ENCODE measurements around the gene SLC25A47.
"Not testable (repeated sequence)": the region's sequence is repeated elsewhere in the genome, so short reads cannot be mapped to it uniquely, and the experiment has no call there.

Gene SLC25A47

DNA sequence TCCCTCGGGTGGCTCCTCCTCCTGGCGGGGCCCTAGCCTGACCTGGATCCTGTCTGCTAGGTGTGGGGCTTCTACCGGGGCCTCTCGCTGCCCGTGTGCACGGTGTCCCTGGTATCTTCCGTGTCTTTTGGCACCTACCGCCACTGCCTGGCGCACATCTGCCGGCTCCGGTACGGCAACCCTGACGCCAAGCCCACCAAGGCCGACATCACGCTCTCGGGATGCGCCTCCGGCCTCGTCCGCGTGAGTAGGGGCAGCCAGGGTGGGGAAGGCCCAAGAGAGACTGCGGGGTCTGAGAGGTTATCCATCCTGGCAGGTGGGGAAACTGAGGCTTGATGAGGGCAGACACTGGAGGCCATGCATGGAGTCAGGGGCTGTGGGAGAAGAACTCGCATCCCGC is 4.0 kb downstream of the SLC25A47 start:
- DNase-seq (ENCODE audit: low read depth), result no peak

- DNase-seq (ENCODE audit: low read depth), result no peak
These were observed 5.5 kb downstream of the SLC25A47 start for GRCh38 chr14:100328495-100329163.

DNA sequence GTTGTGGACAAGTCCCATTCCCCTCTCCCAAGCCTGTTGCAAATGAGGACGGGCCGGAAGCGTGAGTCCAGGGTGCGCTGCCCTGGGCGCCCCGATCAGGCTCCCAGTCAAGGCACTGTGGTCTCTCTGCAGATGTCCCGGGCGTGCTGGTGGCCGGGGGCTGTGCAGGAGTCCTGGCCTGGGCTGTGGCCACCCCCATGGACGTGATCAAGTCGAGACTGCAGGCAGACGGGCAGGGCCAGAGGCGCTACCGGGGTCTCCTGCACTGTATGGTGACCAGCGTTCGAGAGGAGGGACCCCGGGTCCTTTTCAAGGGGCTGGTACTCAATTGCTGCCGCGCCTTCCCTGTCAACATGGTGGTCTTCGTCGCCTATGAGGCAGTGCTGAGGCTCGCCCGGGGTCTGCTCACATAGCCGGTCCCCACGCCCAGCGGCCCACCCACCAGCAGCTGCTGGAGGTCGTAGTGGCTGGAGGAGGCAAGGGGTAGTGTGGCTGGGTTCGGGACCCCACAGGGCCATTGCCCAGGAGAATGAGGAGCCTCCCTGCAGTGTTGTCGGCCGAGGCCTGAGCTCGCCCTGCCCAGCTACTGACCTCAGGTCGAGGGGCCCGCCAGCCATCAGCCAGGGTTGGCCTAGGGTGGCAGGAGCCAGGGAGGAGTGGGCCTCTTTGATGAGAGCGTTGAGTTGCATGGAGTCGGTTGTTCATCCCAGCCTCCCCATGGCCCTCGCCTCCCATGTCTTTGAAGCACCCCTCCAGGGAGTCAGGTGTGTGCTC is 6.3 kb downstream of the SLC25A47 start:
- DNase-seq (ENCODE audit: low read depth), result no peak

DNA sequence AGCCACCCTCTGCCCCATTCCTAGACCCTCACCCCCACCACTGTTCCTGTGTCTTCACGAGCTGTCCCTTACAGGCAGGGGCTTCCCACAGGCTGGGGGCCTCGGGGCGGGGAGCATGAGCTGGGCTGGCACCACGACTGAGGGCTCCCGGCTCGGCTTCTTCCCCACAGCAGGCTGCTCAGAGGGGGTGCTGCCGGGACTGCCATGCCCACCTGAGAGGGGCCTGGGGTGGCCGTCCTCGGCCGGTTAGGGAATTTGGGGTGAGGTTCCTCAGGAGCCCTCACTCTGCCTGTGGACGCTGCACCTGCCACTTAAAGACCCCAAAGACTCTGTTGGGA is 6.8 kb downstream of the SLC25A47 start:
- DNase-seq (ENCODE audit: low read depth), result no peak

DNA sequence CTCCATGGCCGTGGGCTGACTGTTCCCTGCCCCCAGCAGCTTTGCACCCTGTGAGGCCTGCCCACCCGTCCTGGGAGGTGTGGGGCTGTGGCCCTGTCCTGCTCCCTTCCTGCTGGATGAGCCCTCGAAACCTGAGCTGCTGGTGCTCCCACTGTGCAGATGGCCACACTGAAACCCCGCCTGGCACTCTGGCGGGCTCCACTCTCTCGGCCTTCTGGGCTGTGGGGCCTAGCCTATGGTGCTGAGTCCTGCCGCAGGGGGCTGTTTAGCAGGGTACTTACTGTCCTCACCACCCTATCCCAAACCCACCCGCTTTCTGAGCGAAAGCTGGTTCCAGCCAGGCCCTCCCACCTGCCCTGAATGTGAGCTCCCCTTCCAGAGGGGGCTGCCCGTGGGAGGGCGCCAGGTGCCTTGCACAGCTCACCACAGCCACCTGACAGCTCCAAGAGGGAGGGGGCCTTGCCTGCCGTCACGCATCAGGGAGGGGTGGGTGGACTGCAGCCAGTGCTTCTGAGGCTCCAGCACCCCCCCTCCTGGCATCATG is 7.3 kb downstream of the SLC25A47 start:
- DNase-seq (ENCODE audit: low read depth), result no peak

DNA sequence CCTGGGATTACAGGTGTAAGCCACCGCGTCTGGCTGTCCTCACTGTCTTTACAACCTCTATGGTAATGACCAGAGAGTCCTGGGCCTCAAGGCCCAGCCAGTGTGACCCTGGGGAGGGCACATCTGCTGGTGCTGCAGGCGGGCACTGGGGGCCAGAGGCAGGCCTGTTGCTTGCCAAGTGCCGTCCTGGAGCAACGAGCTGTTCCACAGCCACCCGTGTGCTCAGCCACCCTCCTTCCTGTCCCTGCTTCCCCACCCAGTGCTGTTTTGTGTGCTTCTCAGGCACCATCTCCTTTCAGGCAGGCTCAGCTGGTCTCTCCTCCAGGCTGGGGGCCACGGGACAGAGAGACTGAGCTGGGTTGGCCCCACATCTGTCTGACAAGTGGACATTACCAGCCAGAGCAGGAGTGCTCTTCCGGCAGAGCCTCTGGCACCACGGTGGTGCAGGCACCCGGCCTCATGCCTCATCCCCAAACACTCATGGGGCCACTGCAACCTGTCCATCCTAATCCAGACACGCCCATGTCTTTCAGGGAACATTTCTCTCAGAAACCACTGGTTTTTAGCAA is 9.0 kb downstream of the SLC25A47 start:
- DNase-seq (ENCODE audit: low read depth), result no peak

- DNase-seq (ENCODE audit: low read depth), result no peak
These were observed 9.7 kb downstream of the SLC25A47 start for GRCh38 chr14:100332797-100333196.

DNA sequence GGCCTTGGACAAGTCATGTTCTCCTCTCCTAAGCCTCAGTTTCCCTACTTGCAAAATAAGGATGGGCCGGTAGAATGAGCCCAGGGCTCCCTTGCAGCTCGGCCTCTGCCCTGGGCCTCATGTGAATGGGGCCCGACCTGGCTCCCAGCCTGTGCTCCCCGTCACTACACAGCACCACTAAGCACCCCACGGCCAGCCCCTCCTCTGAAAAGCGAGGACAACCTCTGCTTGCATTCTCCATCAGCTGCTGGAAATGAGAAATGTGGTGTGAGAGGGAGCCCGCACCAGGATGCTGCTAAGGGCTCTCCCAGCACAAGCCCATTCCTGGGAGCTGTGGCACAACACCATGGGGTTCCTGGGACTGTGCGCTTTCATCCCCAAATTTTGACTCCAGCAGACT is 10.2 kb downstream of the SLC25A47 start:
- no peak for DNase-seq (ENCODE audit: low read depth)

- DNase-seq (ENCODE audit: low read depth), result no peak
These were observed 10.7 kb downstream of the SLC25A47 start for GRCh38 chr14:100333827-100334226.

DNA sequence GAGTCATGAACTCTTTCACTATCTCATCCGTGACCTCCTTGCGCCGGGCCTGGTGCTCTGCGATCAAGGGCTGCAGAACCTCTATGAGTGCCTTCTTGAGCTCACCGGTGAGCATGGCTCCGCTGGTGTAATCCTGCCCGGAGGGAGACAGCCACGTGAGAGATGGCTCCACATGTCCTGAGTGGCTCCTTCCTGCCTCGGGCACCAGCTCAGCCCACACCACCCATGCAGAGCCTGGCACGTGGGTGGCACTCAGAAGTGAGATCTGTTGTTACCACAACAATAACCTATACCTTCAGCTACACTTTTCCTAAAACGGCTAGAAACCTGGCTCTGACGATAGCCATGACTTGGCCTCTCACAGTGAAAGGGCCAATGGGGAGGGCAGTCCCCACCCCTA is 11.8 kb downstream of the SLC25A47 start:
- no peak for DNase-seq (ENCODE audit: low read depth)

DNA sequence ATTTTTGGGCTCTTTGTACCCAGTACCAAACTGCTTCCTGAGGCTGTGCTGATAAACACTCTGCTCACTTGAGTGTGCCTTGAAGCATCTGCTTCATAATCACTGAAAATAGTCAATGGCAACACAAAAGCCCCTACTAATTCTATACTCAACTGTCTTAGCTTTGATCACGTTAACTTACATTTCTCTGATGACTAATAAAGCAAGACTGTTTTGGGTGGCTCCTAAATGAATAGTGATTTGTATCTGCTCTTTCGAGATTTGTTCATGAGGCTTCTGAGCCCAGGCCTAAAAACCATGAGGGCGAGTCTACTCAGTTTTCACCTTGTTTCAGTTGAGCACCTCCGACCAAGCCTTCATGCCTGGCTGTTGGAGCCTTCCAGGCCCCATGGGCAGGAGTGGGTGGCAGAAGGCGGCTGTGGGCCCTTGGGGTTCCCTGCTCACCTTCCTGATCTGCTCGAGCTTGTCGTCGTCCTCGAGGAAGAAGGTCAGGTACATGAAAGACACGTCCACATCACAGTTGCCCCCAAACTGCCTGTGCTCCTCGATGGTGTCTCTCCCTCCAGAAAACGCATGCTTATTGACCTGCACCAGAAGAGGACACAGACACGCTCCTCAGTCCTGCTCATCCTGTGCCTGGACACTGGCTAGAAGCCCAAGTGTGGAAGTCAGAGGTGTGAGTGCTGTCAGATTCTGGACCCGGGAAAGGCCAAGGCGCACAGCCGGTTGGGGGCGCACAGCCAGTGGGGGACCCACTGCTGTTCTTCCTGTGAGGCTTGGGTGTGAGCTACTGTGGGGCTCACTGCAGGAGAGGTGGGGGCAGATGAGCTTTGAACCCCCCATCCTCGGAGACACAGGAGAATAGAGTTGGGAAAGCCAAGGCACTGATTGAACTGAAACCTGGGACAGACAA is 13.7 kb downstream of the SLC25A47 start:
- DNase-seq (ENCODE audit: low read depth), result no peak

DNA sequence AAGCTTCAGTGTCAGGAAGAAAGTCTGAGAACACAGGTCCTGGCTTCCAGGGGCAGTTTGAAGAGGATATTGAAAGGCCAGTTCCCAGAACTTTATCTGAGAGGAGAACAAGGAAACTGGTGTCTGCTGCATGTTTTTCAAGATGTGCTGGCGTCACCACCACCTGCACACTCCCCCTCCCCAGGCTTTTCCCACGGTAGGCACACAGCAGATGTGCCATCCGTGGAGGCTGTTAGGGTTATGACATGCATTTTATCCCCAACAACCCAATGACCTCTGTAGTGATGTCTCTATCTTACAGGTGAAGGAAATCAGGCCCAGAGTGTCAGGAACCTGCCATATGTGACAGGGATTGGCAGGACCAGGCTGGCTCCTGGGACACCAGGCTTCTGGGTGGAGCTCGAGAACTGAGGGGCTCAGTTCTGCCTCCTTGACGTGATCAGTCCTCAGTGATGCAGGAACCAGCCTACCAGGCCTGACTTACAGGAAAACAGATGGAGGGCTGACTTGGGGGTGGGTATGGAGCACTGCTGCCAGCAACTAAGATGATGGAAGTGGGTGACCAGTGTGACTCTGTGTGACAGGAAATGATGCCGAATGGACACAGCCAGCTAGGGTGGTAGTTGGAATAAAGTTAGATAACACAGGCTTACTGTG is 16.8 kb downstream of the SLC25A47 start:
- no peak for DNase-seq (ENCODE audit: low read depth)

DNA sequence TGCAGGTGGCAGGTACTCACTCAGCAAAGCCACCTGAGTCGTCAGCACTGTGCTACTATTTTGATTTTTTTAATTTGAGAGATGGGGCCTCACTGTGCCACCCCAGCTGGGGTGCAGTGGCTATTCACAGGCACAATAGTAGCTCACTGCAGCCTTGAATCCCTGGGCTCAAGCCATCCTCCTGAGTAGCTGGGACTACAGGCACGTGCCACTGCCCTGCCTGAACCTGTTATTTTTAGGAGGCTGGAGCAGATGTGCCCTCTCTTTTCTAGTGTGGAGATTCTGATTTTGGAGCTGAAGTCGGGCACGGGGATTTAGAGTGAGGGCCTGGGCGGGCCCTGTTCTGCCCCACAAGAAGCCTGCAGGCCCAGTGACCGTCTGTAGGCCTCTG is 17.3 kb downstream of the SLC25A47 start:
- DNase-seq (ENCODE audit: low read depth), result no peak

DNA sequence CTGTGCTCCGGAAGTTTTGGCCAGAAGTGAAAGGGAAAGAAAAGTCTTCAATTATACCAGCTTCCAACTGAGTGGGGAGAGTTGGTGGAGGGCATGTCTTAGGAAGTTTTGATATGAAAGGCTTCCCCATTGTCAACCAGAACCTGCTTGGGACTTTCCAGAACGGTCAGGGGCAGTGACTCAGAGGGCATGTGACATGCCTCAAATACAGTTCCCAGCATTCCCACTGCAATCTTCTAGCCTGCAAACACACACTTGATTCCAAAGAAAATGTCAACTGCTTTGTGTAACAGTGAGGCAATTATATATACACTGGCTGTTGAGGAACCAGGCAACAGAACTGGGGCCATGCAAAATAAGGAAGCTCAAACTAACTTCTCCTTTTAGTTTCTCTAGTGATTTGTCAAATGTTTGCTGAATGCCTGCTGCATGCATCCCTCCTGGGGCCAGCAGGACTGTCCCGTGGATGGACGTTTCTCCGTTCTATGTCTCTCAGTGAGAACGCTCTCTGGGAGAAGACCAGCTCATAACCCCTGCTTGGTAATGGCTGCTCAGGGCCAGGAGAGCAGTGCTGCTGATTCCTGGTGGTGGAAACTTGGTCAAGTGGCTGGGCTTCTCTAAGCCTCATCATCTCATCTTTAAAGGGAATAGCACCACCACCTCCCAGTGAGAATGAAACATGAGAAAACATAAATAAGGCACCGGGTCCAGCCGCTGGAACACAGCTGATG is 18.3 kb downstream of the SLC25A47 start:
- no peak for DNase-seq (ENCODE audit: low read depth)

DNA sequence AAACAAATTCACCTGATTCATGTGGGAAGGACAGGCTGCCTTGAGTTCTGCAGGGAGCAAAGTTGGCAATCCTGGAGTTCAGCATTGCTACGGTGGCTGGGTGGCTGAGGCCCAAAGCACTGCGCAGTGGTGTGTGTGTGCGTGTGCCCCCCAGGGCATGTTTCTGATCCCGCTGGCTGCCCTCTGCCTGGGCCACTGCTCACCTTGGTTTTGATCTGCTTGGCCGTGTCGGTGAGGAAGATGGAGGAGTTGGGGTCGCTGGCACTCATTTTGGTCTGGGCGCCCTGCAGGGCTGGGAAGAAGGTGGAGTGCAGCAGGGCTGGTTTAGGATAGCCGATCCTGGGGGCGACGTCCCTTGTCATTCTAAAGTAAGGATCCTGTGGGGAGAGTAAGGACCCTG is 19.1 kb downstream of the SLC25A47 start:
- no peak for DNase-seq (ENCODE audit: low read depth)

DNA sequence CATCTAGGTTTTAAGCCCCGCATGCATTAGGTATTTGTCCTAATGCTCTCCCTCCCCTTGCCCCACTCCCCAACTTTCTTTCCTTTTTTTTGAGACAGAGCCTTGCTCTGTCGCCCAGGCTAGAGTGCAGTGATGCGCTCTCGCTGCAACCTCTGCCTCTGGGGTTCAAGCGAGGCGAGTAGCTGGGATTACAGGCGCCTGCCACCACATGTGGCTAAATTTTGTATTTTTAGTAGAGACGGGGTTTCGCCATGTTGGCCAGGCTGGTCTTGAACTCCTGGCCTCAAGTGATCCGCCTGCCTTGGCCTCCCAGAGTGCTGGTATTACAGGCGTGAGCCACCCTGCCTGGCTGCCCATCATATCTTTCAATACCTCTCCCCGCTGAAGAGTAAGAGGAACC is 19.7 kb downstream of the SLC25A47 start:
- not testable (repeated sequence) for DNase-seq (ENCODE audit: low read depth)

GRCh38 chr14:100344657-100345056 is 21.5 kb downstream of the SLC25A47 start:
- not testable (repeated sequence) for DNase-seq (ENCODE audit: low read depth)

GRCh38 chr14:100345711-100346110 is 22.6 kb downstream of the SLC25A47 start:
- DNase-seq (ENCODE audit: low read depth), result no peak

- no peak for DNase-seq (ENCODE audit: low read depth)
These were observed 23.4 kb downstream of the SLC25A47 start for GRCh38 chr14:100346306-100347091.

DNA sequence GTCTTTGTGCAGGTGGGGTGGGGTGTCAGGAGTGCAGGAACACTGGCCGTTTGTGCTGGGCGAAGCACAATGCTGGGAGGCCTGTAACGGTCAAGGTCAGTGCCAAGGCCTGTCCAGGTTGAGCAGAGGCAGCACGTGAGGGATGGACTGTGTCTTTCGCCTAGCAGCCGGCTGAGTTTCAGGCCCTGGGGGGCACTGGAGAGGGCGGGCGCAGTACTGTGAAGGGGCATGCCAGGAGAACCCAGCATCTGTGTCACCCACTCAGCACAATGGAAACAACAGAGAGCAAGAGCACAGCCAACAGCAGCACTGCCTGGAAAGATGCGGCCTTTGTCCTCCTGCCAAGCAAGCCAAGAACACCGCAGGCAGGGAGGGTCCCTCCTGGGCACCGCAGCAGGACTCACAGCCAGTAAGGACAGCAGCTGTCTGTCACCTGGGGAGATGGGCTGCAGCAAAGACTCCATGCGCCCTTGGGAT is 25.2 kb downstream of the SLC25A47 start:
- no peak for DNase-seq (ENCODE audit: low read depth)
